Fibroblast of lung (primary cell): Measurements from ENCODE around the gene CD58.

Experiments used
- CTCF ChIP-seq, 2 donors: IDR thresholded peaks in 1 of 2; conservative IDR thresholded peaks in 1 of 2; 1 replicate in 1 of 2; 2 replicates in 1 of 2; pipeline ENCODE4 v1.5.1; 2011 to 2012; ENCODE audit warnings: low read length in 2 of 2, control low read depth in 1 of 2, inconsistent platforms in 1 of 2, low read depth in 1 of 2, mild to moderate bottlenecking in 1 of 2
- EZH2 ChIP-seq: IDR thresholded peaks from 2 replicates; pipeline ENCODE4 v1.5.1; 2012; ENCODE audit warnings: low read length, control low read depth, mild to moderate bottlenecking; ENCODE audit errors: missing control alignments

DNA sequence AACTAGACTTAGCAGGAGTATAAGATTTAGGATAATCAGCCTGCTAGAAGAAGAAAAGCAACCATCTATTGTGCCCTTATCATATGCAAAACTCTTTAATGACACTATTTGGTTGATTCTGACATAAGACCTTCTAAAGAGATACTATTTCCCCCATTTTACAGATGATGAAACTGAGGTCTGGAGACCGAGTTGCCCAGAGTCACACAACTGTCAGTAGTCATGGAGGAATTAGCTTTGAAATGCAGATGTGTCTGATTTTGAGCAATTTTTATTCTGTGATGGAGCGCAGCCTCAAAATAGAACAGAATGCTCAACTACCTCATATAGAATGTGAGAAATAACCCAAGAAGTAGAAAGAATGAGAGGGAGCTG lies 69.0 kb downstream of the CD58 start:
- TF ChIP-seq CTCF (conservative IDR thresholded peaks at IDR 0.05 in 1 of 2, IDR thresholded peaks at IDR 0.05 in 1 of 2; ENCODE audit: low read depth in 1 of 2, low read length in 2 of 2): no peak
- TF ChIP-seq EZH2: no peak
